Ovary (tissue), 9 donors: Measurements from ENCODE around the gene ABCF2. TPM values are rescaled to one million over a fixed set of nuclear protein-coding genes. Genes with fewer than 3 reads are reported as not detected.
A peak's percentile ranks its signal among the peaks of the same experiment; 100 is the strongest.

Source experiments
- DNase-seq, 5 donors: peaks; one replicate each; pipeline ENCODE4 v3.0.0-alpha.2; 2019 to 2020
- H3K27ac ChIP-seq, 2 donors: fragments of 200-600 bp; one replicate each; pipeline versions ENCODE4 v1.5.1 to v1.8.0; 2019 to 2022
- H3K27me3 ChIP-seq: fragments of 200-600 bp; one replicate; pipeline ENCODE4 v1.8.0; 2022
- H3K36me3 ChIP-seq: fragments of 200-600 bp; sonication (generic); one replicate; pipeline ENCODE4 v1.5.1; 2019
- H3K4me1 ChIP-seq: one replicate; pipeline ENCODE4 v1.8.1; 2013; ENCODE audit warnings: mild to moderate bottlenecking, moderate library complexity; ENCODE audit not compliant: insufficient read depth
- H3K4me3 ChIP-seq: fragments of 200-600 bp; sonication (generic); one replicate; pipeline ENCODE4 v1.5.1; 2017
- H3K9me3 ChIP-seq, 2 donors: fragments of 200-600 bp in 1 of 2; sonication (generic) in 1 of 2; one replicate each; pipeline versions ENCODE4 v1.5.1 to v1.8.1; 2013 to 2019; ENCODE audit warnings: mild to moderate bottlenecking in 1 of 2, moderate library complexity in 1 of 2
- EP300 ChIP-seq: sonication (generic); formaldehyde crosslinking; IDR thresholded peaks from one replicate; pipeline ENCODE4 v1.6.1; 2017; ENCODE audit warnings: antibody characterized with exemption
- POLR2A ChIP-seq: fragments of 450-650 bp; IDR thresholded peaks from one replicate; pipeline ENCODE4 v1.6.1; 2017; ENCODE audit warnings: antibody characterized with exemption, mild to moderate bottlenecking, moderate library complexity
- WGBS, 3 donors: extraction: QIAGEN DNeasy Blood & Tissue Kit in 1 of 3; methylation state at CpG; one replicate each; pipeline versions ENCODE4 v1.1.5 to v1.1.7; 2013 to 2017; 5-methylcytosine and 5-hydroxymethylcytosine counted together
- intact Hi-C, 4 donors: fragments of 100-400 bp; cut with DNase I; formaldehyde crosslinking; loops; one replicate each; pipeline versions ENCODE4 v1.11.0 to v1.15.1; 2022 to 2023
- polyA plus RNA-seq, 2 donors: library from polyadenylated mRNA; stranded (reverse); fragments of 200-250 nt in 1 of 2; fragments of 350-450 nt in 1 of 2; fragmentation: Illumina TruSeq in 1 of 2; extraction: RNeasy Lipid Tissue Mini Kit (QIAGEN cat#74804) in 1 of 2; gene quantifications; one replicate each; pipeline ENCODE4 v1.2.3, GENCODE V29; 2013 to 2014
- total RNA-seq, 7 donors: library from RNA; depleted of rRNA in 2 of 7; stranded (reverse); fragments of >200 nt in 2 of 7; fragmentation: NEBNext Ultra II Directional in 3 of 7; extraction: Animal tissue kit (Norgen Biotek cat#: 25700) in 3 of 7; gene quantifications; one replicate each; pipeline versions ENCODE4 v1.1.0 to v1.2.4, GENCODE V29; 2016 to 2023
- TF ChIP-seq, protein P1 (sequence below), 3 donors: fragments of 450-650 bp in 2 of 3; fragments of 200-600 bp in 1 of 3; IDR thresholded peaks; one replicate each; pipeline versions ENCODE4 v1.5.1 to v1.8.0; 2016 to 2022; ENCODE audit warnings: antibody characterized with exemption in 3 of 3, mild to moderate bottlenecking in 1 of 3
- donor health status: DM: no; HTN: no; CAD: no; lungs with moderate emphysema.
- donor health status: DM: no; HTN: no; CAD: no.
- donor health status: Bipolar disorder and iron deficiency.
- donor health status: DM: yes; HTN: yes; CAD: no.
- donor health status: DM: no; HTN: no; CAD: no.
- donor health status: DM: yes; HTN: yes; CAD: no.

The ABCF2 gene
- total and polyA plus RNA-seq, 9 donors = 13.6 to 40.3 (median 27.6) TPM

DNA sequence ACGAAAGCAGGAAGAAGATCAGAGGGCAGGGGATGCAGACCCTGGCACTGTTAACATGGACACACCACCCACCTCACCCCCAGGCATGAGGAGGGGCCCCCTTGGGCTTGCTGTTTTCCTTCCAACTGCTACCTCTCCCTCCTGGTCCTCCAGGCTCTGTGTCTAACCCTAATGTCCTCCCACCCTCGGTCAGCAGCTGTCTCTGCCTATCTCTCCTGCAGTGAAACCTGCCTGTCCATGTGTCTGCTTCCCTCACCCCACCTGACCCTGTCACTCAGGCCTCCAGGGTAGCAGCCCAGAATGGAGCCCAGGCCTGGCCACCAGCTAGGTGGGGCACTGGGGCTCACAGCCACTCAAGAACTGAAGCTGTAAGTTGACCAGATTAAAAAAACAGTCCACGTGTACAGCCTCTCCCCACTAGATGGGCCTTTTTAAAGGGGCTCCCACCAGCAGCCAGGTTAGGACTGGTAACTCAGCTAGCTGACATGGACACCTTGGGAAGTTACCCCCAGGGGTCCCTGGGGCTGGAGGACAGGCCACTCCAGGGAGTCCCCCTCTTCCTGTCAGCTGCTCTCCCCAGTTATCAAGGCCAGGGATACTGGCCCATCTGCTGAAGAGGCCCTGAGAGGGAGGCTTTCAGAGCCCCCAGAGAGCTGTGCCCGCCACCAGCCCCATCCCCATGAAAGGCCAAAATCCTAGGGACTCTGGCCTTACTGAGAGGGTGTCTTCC, 20.0 kb upstream of the ABCF2 start:
- H3K27ac ChIP-seq = peak overlapping the region; percentile 83 to 99
- DNase-seq = peak in 1 of 5 donors; percentile 42
- no peaks in the 10 kb centered on the region for H3K27me3 ChIP-seq
- intact Hi-C loops = loop anchor here in 2 of 4 donors (5.0 kb wide), 1 partner anchor 55 kb away; no protein-coding TSS in a partner anchor
- WGBS, 3 donors = 18 to 29% (median 28%) methylated on average over 4 of the region's 4 CpGs
- TF ChIP-seq POLR2A (no peak), EP300 (no peak)
- TF ChIP-seq, protein P1, sequence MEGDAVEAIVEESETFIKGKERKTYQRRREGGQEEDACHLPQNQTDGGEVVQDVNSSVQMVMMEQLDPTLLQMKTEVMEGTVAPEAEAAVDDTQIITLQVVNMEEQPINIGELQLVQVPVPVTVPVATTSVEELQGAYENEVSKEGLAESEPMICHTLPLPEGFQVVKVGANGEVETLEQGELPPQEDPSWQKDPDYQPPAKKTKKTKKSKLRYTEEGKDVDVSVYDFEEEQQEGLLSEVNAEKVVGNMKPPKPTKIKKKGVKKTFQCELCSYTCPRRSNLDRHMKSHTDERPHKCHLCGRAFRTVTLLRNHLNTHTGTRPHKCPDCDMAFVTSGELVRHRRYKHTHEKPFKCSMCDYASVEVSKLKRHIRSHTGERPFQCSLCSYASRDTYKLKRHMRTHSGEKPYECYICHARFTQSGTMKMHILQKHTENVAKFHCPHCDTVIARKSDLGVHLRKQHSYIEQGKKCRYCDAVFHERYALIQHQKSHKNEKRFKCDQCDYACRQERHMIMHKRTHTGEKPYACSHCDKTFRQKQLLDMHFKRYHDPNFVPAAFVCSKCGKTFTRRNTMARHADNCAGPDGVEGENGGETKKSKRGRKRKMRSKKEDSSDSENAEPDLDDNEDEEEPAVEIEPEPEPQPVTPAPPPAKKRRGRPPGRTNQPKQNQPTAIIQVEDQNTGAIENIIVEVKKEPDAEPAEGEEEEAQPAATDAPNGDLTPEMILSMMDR (IDR thresholded peaks at IDR 0.05) = no peak
- peak overlapping the region; percentile 51 for H3K4me3 ChIP-seq
- peaks cover 28% of the 10 kb centered on the region for H3K4me1 ChIP-seq
- H3K9me3 ChIP-seq = no peaks in the 10 kb centered on the region
- H3K36me3 ChIP-seq = no peaks in the 10 kb centered on the region

DNA sequence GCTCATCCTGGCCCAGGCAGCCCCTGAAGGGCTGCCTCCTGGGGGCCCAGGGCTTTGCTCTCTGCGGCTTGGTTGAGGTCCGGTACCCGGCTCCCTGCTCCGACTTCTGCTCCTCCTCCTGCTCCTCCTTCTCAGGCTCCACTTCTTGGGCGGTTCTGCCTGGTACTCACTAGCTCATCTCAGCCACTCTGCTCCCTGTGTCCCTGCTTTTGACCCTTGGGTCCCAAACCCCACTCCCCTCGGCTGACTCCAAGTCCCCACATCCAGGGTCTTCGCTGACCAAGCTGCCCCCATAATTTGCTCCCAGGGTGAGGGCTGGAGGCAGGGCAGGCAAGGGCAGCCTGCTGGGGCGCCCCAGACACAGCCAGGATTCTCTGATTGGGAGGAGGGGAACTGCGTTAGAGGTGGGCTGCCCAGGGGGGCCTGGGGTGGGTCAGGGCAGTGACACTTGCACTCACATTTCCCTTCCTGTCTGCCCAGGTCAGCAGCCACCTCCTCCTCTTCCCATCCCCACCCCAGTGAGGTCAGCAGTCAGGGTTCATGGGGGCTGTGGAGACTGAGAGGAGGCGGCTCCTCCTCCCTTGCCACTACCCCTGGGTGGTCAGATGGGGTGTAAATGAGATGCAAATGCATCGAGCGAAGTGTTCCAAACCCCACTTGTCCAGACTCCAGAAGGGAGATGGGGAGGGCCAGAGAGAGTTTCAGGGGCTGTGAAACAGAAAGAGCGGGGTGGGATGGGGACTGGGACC, 19.3 kb upstream of the ABCF2 start:
- intact Hi-C loops = loop anchor here in 2 of 4 donors (5.0 kb wide), 1 partner anchor 56 kb away; no protein-coding TSS in a partner anchor
- whole genome bisulfite sequencing, 3 donors = 33 to 36% (median 34%) methylated on average over 13 of the region's 13 CpGs
- DNase-seq = peak in 2 of 5 donors; percentile 40 to 46
- Histone ChIP-seq H3K27ac (peak overlapping the region in 1 of 2 donors; percentile 99), H3K27me3 (no peaks in the 10 kb centered on the region), H3K4me3 (no peak overlapping the region), H3K4me1 (peaks cover 28% of the 10 kb centered on the region), H3K36me3 (no peaks in the 10 kb centered on the region), H3K9me3 (no peaks in the 10 kb centered on the region)
- TF ChIP-seq, protein P1 (IDR thresholded peaks at IDR 0.05) = no peak
- TF ChIP-seq EP300 (no peak), POLR2A (no peak)

DNA sequence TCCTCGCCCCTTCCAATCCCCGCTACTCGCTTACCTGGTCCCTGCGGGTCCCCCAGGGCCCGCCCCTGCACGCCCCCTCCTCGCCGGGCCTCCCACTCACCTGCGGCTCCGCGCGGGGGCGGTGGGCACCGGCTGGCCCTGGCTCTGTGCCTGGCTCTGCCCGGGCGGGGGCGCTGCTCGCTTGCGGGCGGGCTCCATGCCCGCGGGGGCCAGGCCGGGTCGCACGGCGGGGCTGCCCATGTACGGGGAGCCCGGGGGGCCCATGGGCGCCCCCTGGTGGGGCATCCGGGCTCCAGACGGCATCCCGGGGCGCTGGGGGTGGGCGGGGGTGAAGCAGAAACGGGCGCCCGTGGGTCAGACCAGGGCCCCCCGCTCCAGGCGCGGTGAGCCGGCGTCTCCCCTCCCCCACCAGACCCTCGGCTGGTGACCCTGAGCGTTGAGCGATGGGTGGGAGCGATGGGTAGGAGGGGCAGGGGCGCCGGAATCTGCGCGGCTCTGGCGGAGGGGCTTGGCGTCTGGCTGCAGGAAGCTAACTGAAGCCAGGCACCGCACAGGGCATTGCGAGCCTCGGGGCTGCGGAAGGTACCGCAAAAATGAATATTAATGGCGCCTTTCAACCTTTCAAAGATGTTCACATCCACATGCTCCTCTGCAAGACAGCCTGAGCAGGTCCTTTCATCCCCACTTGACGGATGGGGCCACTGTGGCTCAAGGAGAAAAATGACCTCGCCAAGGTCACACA, 18.5 kb upstream of the ABCF2 start:
- Histone ChIP-seq H3K4me3 (peak overlapping the region; percentile 34), H3K9me3 (no peaks in the 10 kb centered on the region), H3K27ac (peak overlapping the region; percentile 29 to 40), H3K4me1 (peaks cover 23% of the 10 kb centered on the region), H3K27me3 (no peaks in the 10 kb centered on the region), H3K36me3 (no peaks in the 10 kb centered on the region)
- intact Hi-C loops = loop anchor here in 3 of 4 donors (2.0 to 5.0 kb wide), 2 partner anchors 57 kb away; no protein-coding TSS in a partner anchor
- WGBS, 3 donors = 3 to 7% (median 6%) methylated on average over 36 to 60 of the region's 60 CpGs
- peak; percentile 59 to 80 (median 75) for DNase-seq
- TF ChIP-seq, protein P1 (IDR thresholded peaks at IDR 0.05) = peak; percentile 34 to 60 (median 48)
- no peak for TF ChIP-seq EP300

DNA sequence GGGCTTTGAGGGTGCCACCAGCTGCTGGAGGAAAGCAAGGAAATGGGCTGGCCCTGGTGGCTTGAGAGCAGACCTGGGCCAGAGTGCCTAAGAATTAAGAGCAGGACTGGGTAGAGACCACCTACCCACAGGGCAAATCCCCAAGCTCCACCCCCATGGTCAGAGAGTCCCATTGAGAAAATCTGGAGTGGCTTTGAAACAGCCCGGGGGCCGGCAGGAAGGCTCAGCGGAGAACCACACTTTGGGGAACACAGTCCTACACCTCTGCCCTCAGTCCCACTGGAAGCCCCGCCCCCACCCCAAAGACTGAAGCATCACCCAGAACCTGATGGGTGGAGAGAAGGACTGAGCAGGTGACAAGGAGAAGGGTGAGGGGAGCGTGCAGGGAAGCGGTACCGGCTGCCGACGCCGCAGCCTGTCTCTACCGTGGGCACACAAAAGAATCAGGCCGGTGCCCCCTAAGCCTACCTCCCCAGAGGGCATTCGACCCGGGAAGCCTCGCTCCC, 17.9 kb upstream of the ABCF2 start:
- TF ChIP-seq, protein P1 (IDR thresholded peaks at IDR 0.05) = no peak
- no peak for TF ChIP-seq EP300
- TF ChIP-seq POLR2A = no peak
- Histone ChIP-seq H3K9me3 (no peaks in the 10 kb centered on the region), H3K4me1 (peaks cover 16% of the 10 kb centered on the region), H3K36me3 (no peaks in the 10 kb centered on the region), H3K4me3 (peak overlapping the region; percentile 34), H3K27ac (peak overlapping the region; percentile 29 to 40), H3K27me3 (no peaks in the 10 kb centered on the region)
- intact Hi-C loops = loop anchor here (2.0 to 5.0 kb wide), 3 partner anchors 57 to 1998 kb away; no protein-coding TSS in a partner anchor
- WGBS, 3 donors = 19 to 31% (median 24%) methylated on average over 15 of the region's 15 CpGs
- DNase-seq = peak in 1 of 5 donors; percentile 45
